ENCODE measurements around the gene CORIN. TPM values are rescaled to one million over a fixed set of nuclear protein-coding genes. Genes with fewer than 3 reads are reported as not detected.

Gene CORIN
- total and polyA plus RNA-seq, 10 of the 15 experiments (the other 5 are each of a cell fraction or from before 2014, with no cell fraction given): 0.02 to 0.45 (median 0.09) TPM; not detected in 3

DNA sequence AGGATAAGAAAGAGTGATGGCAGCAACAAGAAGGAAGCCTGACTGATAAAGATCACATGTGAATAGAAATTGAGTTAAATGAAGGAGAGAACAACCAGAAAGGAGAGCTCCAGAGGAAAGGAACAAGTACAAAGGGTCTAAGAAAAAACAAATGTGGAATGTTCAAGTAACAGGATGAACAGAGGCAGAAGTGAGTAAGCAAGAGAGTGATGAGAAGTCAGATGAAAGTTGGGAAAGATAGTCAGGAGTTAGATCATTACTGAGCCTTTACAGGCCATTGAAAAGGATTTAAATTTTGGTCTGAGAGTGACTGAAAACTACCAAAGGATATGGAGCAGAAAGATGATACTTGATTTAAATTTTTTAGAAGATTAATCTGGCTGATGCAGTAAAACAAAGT, 38.4 kb upstream of the CORIN start:
- intact Hi-C loops (cut with micrococcal nuclease; ENCODE audit: unreplicated experiment) (no loop called here), in situ Hi-C loops (cut with MboI) (no loop called here)
- no peak overlapping the region for H3K4me3 ChIP-seq
- H3K27me3 ChIP-seq (replicated peaks in 1 of 2; ENCODE audit: control insufficient read depth in 2 of 2, insufficient read depth in 2 of 2, low read length in 1 of 2): no peaks in the 10 kb centered on the region
- H3K36me3 ChIP-seq (ENCODE audit: control insufficient read depth in 2 of 2, insufficient read depth in 2 of 2, low read length in 1 of 2): peaks cover 0 to 24% of the 10 kb centered on the region in 2 experiments
- no peak for ATAC-seq
- no peak overlapping the region for H2AFZ ChIP-seq (ENCODE audit: control insufficient read depth, low read depth, low read length)
- ChIA-PET RAD21 (ENCODE audit: unreplicated experiment) (no interaction called here), SMC1A (ENCODE audit: uncharacterized antibody, unreplicated experiment) (no interaction called here), POLR2A (no interaction called here), CTCF (interaction anchor here (1.0 kb wide), 2 partner anchors 37 to 57 kb away, joined by 3 read pairs; no protein-coding TSS in a partner anchor)
- H3K4me1 ChIP-seq (ENCODE audit: control insufficient read depth, insufficient read depth, low read length): no peaks in the 10 kb centered on the region
- H3K79me2 ChIP-seq (ENCODE audit: control insufficient read depth, insufficient read depth, low read length): no peaks in the 10 kb centered on the region
- H3K9ac ChIP-seq (ENCODE audit: control insufficient read depth, insufficient read depth, low read length): no peak overlapping the region
- no peak overlapping the region for H3K4me2 ChIP-seq (ENCODE audit: control insufficient read depth, insufficient read depth)
- peaks cover 3% of the 10 kb centered on the region; the same call in 2 of the 3 replicates for H3K9me3 ChIP-seq (replicated peaks; ENCODE audit: control insufficient read depth, insufficient read depth, low read length)
- no peak for FAIRE-seq
- H4K20me1 ChIP-seq (ENCODE audit: control insufficient read depth, insufficient read depth): no peaks in the 10 kb centered on the region
- no peak for DNase-seq (ENCODE audit: low read depth, low spot score)
- TF ChIP-seq BCL3 (IDR thresholded peaks at IDR 0.05; ENCODE audit: borderline replicate concordance, insufficient read depth, low read depth, low read length, poor library complexity, severe bottlenecking) (no peak), CTCF (IDR thresholded peaks at IDR 0.05 in 2 of 3, conservative IDR thresholded peaks at IDR 0.05 in 1 of 3; ENCODE audit: control insufficient read depth in 2 of 3, extremely low read depth in 1 of 3, insufficient read depth in 1 of 3, low read depth in 3 of 3, low read length in 3 of 3) (no peak), SP1 (IDR thresholded peaks at IDR 0.05; ENCODE audit: low read depth, low read length) (no peak), NFYB (IDR thresholded peaks at IDR 0.05; ENCODE audit: insufficient read depth, low read depth, low read length) (no peak), KDM1A (IDR thresholded peaks at IDR 0.05; ENCODE audit: borderline replicate concordance) (no peak)
- no peak overlapping the region for H3K27ac ChIP-seq (ENCODE audit: control insufficient read depth, insufficient read depth)
- no TSS peak for BruUV-seq (replicated peaks)

Data from GM12878 (cell line).